Nephron (organoid): ENCODE measurements around the gene CEP85L.
A peak's percentile ranks its signal among the peaks of the same experiment; 100 is the strongest.

Source experiments
- H3K27ac Mint-ChIP-seq, 3 experiments: 2 replicates each; pipeline ENCODE4 v1.8.0; 2020; ENCODE audit warnings: mixed read lengths in 3 of 3, mild to moderate bottlenecking in 2 of 3, moderate library complexity in 1 of 3
- H3K27me3 Mint-ChIP-seq: 2 replicates; pipeline ENCODE4 v1.8.0; 2021; ENCODE audit warnings: low read depth, mild to moderate bottlenecking, moderate library complexity, mixed read lengths
- H3K36me3 Mint-ChIP-seq: 2 replicates; pipeline ENCODE4 v1.8.0; 2020; ENCODE audit warnings: low read depth, mixed read lengths
- H3K4me1 Mint-ChIP-seq: 2 replicates; pipeline ENCODE4 v1.8.0; 2020; ENCODE audit warnings: mixed read lengths
- H3K4me3 Mint-ChIP-seq, 3 experiments: 2 replicates each; pipeline ENCODE4 v1.8.0; 2020; ENCODE audit warnings: mild to moderate bottlenecking in 3 of 3, mixed read lengths in 3 of 3, moderate library complexity in 2 of 3
- H3K9me3 Mint-ChIP-seq: 2 replicates; pipeline ENCODE4 v1.8.0; 2020; ENCODE audit warnings: mixed read lengths
- TF ChIP-seq, protein P1 (sequence below), 3 experiments: fragments of 200-600 bp; sonication (generic); IDR thresholded peaks; one replicate each; pipeline ENCODE4 v1.5.0; 2021; ENCODE audit warnings: antibody characterized with exemption in 3 of 3; ENCODE audit not compliant: unreplicated experiment in 3 of 3

The CEP85L gene

GRCh38 chr6:118574051-118574865 is 77.1 kb downstream of the CEP85L start:
- TF ChIP-seq, protein P1, sequence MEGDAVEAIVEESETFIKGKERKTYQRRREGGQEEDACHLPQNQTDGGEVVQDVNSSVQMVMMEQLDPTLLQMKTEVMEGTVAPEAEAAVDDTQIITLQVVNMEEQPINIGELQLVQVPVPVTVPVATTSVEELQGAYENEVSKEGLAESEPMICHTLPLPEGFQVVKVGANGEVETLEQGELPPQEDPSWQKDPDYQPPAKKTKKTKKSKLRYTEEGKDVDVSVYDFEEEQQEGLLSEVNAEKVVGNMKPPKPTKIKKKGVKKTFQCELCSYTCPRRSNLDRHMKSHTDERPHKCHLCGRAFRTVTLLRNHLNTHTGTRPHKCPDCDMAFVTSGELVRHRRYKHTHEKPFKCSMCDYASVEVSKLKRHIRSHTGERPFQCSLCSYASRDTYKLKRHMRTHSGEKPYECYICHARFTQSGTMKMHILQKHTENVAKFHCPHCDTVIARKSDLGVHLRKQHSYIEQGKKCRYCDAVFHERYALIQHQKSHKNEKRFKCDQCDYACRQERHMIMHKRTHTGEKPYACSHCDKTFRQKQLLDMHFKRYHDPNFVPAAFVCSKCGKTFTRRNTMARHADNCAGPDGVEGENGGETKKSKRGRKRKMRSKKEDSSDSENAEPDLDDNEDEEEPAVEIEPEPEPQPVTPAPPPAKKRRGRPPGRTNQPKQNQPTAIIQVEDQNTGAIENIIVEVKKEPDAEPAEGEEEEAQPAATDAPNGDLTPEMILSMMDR (IDR thresholded peaks at IDR 0.05; ENCODE audit: unreplicated experiment in 3 of 3) = no peak
- Mint-ChIP-seq H3K36me3 (peaks cover 54% of the 10 kb centered on the region), H3K27me3 (no peaks in the 10 kb centered on the region), H3K4me1 (peaks cover 8% of the 10 kb centered on the region), H3K4me3 (peak overlapping the region; percentile 42 to 68 (median 50)), H3K9me3 (peaks cover 42% of the 10 kb centered on the region), H3K27ac (peak overlapping the region; percentile 24 to 90 (median 67))

DNA sequence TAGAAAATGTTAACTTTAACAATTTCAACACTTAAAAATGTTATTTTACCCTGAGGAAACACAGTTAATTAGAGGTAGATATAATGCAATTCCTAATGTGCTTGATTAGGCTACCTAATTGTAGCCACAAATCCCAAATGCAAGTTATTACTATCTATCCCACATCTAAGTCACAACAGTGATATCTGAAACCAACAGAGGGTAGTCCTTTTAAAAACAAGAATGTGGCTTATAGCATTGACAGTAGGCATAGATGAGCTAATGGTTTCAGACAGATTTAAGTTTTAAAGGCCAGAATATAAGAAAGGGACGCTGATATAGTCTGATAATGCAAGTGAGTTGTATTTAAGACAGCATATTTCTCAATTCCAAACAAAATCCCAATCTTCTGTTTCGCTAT is 80.3 kb downstream of the CEP85L start:
- peaks cover 27% of the 10 kb centered on the region for H3K36me3 Mint-ChIP-seq

DNA sequence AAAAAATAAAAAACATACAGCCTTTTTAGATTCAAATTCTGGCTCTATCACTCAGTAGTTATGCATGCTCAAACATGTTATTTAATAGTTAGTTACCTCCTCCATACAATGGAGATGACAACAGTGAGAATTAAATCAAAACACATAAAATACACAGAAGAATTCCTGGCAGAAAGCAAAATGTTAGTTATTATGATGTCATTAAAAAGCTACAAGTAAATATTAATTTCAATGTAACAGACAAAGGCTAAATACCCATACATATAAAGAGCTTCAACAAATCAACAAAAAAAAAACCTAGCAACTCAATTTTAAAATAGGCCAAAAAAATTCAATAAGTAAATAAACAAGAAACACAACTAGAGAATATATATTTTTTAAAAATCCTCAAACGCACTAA is 81.9 kb downstream of the CEP85L start:
- peaks cover 11% of the 10 kb centered on the region for H3K36me3 Mint-ChIP-seq
- TF ChIP-seq, protein P1 (IDR thresholded peaks at IDR 0.05; ENCODE audit: unreplicated experiment in 3 of 3) = no peak
- H3K27ac Mint-ChIP-seq = no peak overlapping the region
- H3K4me3 Mint-ChIP-seq = no peak overlapping the region
- H3K27me3 Mint-ChIP-seq = no peaks in the 10 kb centered on the region
- peaks cover 6% of the 10 kb centered on the region for H3K9me3 Mint-ChIP-seq
- H3K4me1 Mint-ChIP-seq = peaks cover 8% of the 10 kb centered on the region

More for the DNA sequence above, 80.3 kb downstream of the CEP85L start:
- Mint-ChIP-seq H3K4me3 (no peak overlapping the region), H3K4me1 (peaks cover 8% of the 10 kb centered on the region), H3K27ac (no peak overlapping the region), H3K27me3 (no peaks in the 10 kb centered on the region), H3K9me3 (peaks cover 17% of the 10 kb centered on the region)
- TF ChIP-seq, protein P1 (IDR thresholded peaks at IDR 0.05; ENCODE audit: unreplicated experiment in 3 of 3) = no peak

DNA sequence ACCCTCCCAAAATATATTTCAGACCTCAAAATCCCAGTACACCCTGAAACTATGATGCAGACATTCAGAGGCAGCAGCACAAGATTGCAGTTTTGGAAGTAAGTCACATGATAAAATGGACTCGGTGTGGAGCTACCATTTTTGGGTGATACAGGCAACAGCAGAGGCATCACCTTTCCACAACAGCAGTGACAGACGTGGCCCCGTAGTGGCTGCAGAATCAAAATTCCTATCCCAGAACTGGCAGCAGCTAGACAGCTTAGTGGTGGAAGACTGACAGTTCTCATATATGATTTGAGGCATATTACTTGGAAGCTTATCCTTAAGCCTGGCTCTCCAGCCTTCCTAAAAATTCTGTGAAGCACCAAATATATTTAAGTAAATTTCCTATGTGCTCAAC is 83.4 kb downstream of the CEP85L start:
- no peaks in the 10 kb centered on the region for H3K9me3 Mint-ChIP-seq
- no peak overlapping the region for H3K27ac Mint-ChIP-seq
- H3K4me3 Mint-ChIP-seq = no peak overlapping the region
- no peaks in the 10 kb centered on the region for H3K27me3 Mint-ChIP-seq
- TF ChIP-seq, protein P1 (IDR thresholded peaks at IDR 0.05; ENCODE audit: unreplicated experiment in 3 of 3) = no peak
- peaks cover 19% of the 10 kb centered on the region for H3K4me1 Mint-ChIP-seq
- peaks cover under 1% of the 10 kb centered on the region for H3K36me3 Mint-ChIP-seq

DNA sequence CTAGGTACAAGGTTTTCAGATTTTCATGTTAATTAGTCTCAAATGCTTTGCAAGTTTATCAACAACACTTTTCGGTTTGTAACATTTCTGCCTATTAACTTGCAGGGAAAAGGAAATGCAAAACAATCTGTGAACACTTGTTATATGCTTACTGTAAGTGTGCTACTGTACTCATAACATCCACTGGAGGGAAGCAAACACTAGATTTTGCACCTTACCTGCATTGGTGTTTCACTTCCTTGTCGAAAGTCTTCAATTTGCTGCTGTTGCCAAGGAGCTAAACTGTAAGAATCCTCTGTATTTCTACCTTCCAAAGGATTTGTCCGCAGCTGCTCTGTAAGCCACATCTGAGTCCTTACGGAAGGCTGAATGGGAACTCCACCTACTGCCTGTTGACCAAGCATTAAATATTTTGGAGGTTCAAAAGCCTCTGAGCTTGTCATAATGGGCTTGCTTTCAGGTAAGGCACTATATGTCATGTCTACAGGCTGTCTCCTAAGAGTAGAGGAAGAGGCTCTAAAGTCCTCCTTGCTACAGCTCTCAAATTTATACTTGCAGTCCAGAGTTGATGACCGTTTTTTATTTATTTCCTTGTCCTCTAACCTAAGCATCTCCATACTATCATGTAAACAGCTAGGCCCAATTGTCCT is 86.0 kb downstream of the CEP85L start:
- Mint-ChIP-seq H3K27ac (no peak overlapping the region), H3K9me3 (no peaks in the 10 kb centered on the region)

More for the DNA sequence above, 86.0 kb downstream of the CEP85L start:
- TF ChIP-seq, protein P1 (IDR thresholded peaks at IDR 0.05; ENCODE audit: unreplicated experiment in 3 of 3) = peak; percentile 57 to 59 (median 57)
- Mint-ChIP-seq H3K27me3 (no peaks in the 10 kb centered on the region), H3K4me1 (peaks cover 13% of the 10 kb centered on the region), H3K4me3 (no peak overlapping the region), H3K36me3 (no peaks in the 10 kb centered on the region)
